ENCODE measurements around the gene RBM4.

- TF ChIP-seq JDP2 (CRISPR knock-in tag; IDR thresholded peaks at IDR 0.05; ENCODE audit: borderline replicate concordance) (no peak), MYPOP (CRISPR knock-in tag; IDR thresholded peaks at IDR 0.05) (no peak), GABPB1 (CRISPR knock-in tag; IDR thresholded peaks at IDR 0.05) (no peak), CREB1 (IDR thresholded peaks at IDR 0.05) (no peak), CREB1 (CRISPR knock-in tag; IDR thresholded peaks at IDR 0.05) (no peak), SNAPC5 (CRISPR knock-in tag; IDR thresholded peaks at IDR 0.05; ENCODE audit: borderline replicate concordance) (no peak), POLR2AphosphoS2 (IDR thresholded peaks at IDR 0.05; ENCODE audit: low read depth, low read length) (no peak), ZNF574 (CRISPR knock-in tag; IDR thresholded peaks at IDR 0.05) (no peak), PRMT3 (CRISPR knock-in tag; IDR thresholded peaks at IDR 0.05; ENCODE audit: borderline replicate concordance, low read depth) (no peak), THYN1 (CRISPR knock-in tag; IDR thresholded peaks at IDR 0.05; ENCODE audit: borderline replicate concordance, low read depth) (no peak), CTCF (CRISPR knock-in tag; IDR thresholded peaks at IDR 0.05) (no peak), NFE2L2 (IDR thresholded peaks at IDR 0.05; ENCODE audit: low read length) (no peak), ZNF12 (CRISPR knock-in tag; IDR thresholded peaks at IDR 0.05) (no peak), REST (IDR thresholded peaks at IDR 0.05; ENCODE audit: borderline replicate concordance in 1 of 2, low read depth in 1 of 2, low read length in 2 of 2) (no peak), ZSCAN12 (CRISPR knock-in tag; IDR thresholded peaks at IDR 0.05) (no peak)
Observed at GRCh38 chr11:66598993-66599392, 39.5 kb upstream of the RBM4 start.

Data from HepG2 (cell line).